Activated CD4-positive, CD25-positive, alpha-beta regulatory T cell (primary cell): Measurements from ENCODE around the gene ATP1A2.

ENCODE experiments used
- DNase-seq, 4 experiments: peaks; one replicate each; lab custom pipeline; 2025; lab: John Stamatoyannopoulos, UW

ATP1A2 gene

GRCh38 chr1:160115545-160116282 lies at the start of gene ATP1A2:
TSS of gene ATP1A2 (plus strand) at chr1:160115759. CDS start at chr1:160115862, 103 bp downstream.
- DNase-seq: no peak

- DNase-seq: no peak
These were observed 48.5 kb upstream of the ATP1A2 start for GRCh38 chr1:160066829-160067745.

- no peak for DNase-seq
These were observed 47.3 kb upstream of the ATP1A2 start for GRCh38 chr1:160068225-160068624.

- DNase-seq: no peak
These were observed 45.9 kb upstream of the ATP1A2 start, which contains the start of gene KCNJ10 for GRCh38 chr1:160069460-160070231. TSS of gene KCNJ10 (minus strand) at chr1:160070160. CDS start at chr1:160042532, 27,628 bp downstream.

GRCh38 chr1:160070243-160071163 lies 45.1 kb upstream of the ATP1A2 start:
- DNase-seq: peak; percentile 9 to 38 (median 28)

DNA sequence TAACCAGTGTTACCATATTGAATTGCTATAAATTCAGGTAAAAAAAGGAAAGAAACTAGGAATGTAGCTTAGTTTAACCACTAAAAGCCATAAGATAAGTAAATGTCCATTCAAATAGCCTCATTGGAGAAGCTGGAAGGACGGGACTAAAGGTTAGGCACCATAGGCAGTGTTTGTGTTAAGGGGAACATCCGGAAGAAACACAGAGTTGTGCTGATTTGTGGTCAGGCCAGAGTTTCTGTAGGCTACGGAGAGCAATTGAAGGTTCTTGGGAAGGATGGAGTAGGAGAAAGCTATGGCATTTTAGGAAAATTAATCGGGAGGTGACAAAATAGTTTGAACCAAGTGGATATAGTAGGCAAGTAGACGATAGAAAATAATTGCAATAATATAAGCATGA lies 44.3 kb upstream of the ATP1A2 start:
- no peak for DNase-seq

DNA sequence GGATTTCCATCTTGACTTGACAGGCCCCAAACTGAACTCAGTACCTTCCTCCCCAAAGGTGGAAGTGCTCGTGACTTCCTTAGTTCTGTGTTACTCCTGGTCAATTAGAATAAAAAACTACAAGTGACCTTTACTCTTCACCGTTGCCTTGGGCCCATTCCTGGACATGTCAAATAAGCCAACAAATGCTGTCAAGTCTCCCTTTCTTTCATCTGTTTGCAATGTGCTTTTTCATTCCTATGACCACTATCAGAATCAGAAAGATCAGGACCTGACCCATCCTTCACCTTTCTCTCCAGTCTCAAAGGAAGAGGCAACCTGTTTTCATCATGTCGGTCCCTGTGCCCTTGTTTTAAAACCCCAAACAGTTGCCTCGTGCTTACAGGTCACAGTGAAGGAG lies 40.7 kb upstream of the ATP1A2 start:
- no peak for DNase-seq

DNA sequence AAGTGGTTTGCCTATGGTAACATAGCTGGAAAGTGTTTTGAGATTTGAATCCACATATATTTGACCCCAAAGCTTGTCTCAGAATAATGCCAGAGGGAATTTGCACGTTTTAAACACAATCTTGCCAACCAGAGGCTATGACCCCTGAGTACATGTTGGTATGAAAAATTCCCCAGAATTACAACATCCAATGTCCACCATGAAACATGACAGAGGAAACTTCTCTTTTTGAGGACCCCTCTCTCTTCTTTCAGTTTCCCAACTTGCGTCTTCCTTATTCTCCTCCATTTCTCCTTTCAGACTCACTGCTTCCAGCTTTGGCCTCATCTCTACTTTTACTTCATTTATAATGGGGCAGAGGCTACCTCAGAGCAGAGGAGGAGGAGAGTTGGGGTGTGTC lies 39.7 kb upstream of the ATP1A2 start:
- DNase-seq: no peak

- DNase-seq: no peak
These were observed 39.3 kb upstream of the ATP1A2 start for GRCh38 chr1:160076295-160076694.

- DNase-seq: no peak
These were observed 38.1 kb upstream of the ATP1A2 start for GRCh38 chr1:160077486-160077885.

DNA sequence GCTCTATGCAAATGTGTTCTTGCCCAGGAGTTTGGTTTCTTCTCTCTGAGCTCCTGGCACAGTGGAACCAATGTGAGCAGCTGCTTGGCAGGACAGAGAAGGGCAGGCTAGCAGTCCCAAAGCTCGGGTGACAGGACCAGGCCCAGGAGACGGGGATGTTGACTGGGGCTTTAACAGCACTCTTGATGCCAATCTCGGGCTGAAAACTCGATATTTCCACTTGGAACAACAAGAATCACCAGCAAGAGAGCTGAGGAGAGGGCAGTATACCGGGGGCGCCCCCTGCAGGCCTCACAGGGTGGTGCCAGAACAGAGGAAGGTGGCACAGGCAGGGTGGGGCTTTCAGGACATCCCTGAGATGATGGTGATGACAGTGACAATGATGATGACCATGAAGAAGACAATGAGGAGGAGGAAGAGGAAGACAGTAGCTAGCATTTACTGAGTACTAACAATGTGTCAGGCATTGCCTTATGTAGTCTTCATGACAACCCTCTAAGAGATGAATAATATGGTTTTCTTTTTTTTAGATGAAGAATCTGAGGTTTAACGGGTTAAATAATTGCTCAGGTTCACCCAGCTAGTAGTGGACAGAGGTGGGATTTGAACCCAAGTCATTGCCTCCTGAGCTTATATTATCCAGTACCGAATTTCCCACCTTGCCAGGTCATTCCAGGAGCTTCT lies 36.9 kb upstream of the ATP1A2 start:
- DNase-seq: peak in 2 of 4 experiments; percentile 23 to 33

DNA sequence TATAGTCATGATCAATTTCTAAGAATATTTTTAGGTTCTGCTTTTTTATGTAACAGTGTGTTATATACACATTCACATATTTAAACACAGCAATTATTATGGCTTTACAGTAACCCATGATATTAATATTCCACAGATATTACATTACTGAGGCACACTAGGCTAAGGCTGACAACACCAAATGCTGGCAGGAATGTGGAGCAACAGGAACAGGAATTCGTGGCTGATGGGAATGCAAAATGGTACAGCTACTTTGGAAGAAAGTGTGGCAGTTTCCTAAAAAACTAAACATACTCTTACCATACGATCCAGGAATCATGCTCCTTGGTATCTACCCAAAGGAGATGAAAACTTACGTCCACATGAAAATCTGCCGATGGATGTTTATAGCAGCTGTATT lies 36.1 kb upstream of the ATP1A2 start:
- no peak for DNase-seq

DNA sequence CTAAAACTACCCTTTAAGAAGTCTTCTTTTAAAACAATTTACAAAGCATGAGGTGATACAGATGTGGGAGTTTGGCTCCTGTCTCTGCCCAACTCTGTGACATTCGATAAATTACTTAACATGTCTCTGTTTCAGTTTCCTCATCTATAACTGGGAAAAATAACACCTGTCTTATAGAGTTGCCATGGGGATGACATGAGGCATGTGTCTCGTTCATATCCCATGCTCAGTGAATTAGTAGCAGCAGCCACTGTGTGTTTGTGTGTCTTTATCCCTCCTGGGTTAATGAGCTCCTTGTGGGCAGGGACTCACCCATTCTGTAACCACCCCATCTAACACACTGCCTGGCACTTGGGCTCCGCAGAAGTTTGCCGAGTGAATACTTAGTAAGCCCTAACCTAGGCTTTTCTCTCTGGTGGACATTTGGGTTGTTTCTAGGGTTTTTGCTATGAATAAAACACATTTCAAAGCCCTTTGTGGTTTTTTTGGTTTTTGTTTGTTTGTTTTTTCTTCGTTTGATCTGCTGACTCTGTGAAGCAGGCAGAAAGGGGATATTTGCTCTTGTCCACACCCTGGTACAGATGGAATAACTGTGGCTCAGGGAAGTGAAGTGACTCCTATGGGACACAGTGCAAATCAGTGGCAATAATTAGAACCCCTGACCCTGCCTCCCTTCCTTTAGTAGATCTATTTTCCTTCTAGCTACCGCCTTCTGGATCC lies 35.0 kb upstream of the ATP1A2 start:
- DNase-seq: no peak

DNA sequence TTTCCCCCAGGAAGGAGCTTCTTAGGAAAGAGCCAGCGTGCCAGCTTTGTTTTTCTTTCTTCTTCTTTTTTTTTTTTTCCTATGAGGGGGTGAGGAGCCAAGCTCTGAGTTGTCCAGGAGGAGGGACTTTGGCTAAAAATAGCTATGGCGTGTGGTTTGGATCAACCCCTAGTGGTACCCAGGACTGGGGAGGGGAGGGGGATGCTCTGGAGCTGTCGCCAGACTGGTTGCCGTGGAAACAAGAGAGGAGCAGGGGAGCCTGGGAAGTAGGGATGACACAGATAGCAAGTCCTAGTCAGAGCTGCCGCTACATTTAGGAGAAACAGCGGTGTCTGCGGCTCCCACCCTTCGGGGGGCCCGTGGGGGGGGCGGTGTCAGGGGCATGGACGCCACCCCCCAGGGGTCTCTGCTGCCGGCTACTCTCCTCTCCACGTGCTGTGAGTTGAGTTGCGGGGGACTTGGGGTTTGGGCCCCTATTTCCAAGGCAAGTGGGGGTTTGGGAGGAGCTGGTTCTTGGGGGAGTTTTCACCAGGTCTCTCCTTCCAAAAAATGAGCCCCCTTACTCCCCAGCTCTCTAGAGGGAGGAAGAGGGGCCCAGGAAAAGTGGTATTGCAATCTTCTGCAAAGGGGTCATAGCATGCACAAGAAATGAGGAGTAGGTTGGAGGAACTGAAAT lies 34.2 kb upstream of the ATP1A2 start, which contains the start of gene KCNJ9:
Gene KCNJ9, plus strand, starts transcription at position 278 of the 676 bp plus-strand sequence. CDS start 2,493 bp downstream, outside the sequence.
- no peak for DNase-seq

DNA sequence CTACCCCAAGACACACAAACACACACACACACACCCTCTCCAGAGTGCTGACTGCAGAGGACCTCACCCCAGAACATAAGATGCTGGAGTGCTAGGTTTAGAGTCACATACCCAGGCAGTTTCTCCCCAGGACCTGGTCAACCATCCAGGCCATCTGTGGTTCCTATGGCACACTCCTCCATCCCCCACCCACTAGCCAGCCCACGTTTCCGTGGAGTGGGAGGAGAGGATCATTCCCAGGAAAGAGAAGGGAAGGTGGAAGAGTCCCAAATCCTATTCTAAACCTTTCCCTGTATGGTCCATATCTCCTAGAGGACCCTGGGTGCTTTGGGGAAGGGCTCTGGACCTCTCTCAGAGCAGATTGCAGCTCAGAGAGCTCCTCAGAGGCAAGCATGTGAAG lies 33.1 kb upstream of the ATP1A2 start:
- DNase-seq: no peak

GRCh38 chr1:160082926-160083325 lies 32.6 kb upstream of the ATP1A2 start:
- DNase-seq: no peak

DNA sequence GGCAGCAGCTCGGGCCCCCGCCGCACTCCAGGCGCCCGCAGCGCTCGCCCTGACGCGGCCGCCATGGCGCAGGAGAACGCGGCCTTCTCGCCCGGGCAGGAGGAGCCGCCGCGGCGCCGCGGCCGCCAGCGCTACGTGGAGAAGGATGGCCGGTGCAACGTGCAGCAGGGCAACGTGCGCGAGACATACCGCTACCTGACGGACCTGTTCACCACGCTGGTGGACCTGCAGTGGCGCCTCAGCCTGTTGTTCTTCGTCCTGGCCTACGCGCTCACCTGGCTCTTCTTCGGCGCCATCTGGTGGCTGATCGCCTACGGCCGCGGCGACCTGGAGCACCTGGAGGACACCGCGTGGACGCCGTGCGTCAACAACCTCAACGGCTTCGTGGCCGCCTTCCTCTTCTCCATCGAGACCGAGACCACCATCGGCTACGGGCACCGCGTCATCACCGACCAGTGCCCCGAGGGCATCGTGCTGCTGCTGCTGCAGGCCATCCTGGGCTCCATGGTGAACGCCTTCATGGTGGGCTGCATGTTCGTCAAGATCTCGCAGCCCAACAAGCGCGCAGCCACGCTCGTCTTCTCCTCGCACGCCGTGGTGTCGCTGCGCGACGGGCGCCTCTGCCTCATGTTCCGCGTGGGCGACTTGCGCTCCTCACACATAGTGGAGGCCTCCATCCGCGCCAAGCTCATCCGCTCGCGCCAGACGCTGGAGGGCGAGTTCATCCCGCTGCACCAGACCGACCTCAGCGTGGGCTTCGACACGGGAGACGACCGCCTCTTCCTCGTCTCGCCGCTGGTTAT lies 31.4 kb upstream of the ATP1A2 start:
- DNase-seq: peak; percentile 44 to 56 (median 52)

GRCh38 chr1:160084771-160085321 lies 30.7 kb upstream of the ATP1A2 start:
- DNase-seq: no peak
